Measurements from ENCODE around the gene ABCA2. TPM values are rescaled to one million over a fixed set of nuclear protein-coding genes. Genes with fewer than 3 reads are reported as not detected.
"Not testable (repeated sequence)": the region's sequence is repeated elsewhere in the genome, so short reads cannot be mapped to it uniquely, and the experiment has no call there.

ABCA2 gene
- total RNA-seq, 1 donor from 2014 or later, result 15.7 TPM

- peak; percentile 40 for DNase-seq (ENCODE audit: low read depth, low spot score)
Observed at GRCh38 chr9:137046088-137046787, 18.2 kb upstream of the ABCA2 start, which contains the start of gene NPDC1. Gene NPDC1, minus strand, starts transcription at chr9:137046177. Its CDS starts 188 bp downstream, at chr9:137045989.

- DNase-seq (ENCODE audit: low read depth, low spot score), result no peak
Observed at GRCh38 chr9:137045294-137046087, 17.5 kb upstream of the ABCA2 start.

DNA sequence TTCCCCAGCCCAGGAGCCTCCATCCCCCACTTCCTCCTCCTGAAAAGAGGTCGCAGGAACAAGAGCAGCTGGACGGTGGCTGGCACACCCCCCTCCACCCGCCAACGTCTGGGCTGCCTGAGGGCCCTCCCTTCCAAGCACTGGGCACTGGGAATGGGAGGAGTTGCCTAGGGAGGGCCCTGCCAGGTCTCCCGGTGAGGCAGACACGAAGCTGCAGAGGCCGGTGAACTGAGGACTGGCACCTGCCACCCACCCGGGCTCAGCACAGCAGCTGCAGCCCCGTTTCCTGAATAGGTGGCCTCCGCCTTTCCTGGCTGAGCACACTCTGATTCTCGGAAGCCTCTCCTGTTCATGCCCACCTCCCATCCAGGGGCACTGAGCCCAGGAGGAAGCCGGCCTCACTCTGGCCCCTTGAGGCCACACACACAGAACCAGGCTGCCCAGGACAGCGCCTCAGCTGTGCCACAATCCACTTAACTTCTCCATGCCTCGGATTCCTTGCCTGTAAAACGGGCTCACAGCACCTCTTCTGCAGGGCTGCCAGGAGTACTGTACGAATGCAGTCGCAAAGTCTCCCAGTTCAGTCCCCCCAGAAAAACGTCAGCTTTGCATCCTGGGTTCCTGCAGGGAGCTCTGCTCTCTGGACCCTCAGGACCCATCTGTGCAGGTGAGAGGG lies 16.6 kb upstream of the ABCA2 start:
- no peak for DNase-seq (ENCODE audit: low read depth, low spot score)

DNA sequence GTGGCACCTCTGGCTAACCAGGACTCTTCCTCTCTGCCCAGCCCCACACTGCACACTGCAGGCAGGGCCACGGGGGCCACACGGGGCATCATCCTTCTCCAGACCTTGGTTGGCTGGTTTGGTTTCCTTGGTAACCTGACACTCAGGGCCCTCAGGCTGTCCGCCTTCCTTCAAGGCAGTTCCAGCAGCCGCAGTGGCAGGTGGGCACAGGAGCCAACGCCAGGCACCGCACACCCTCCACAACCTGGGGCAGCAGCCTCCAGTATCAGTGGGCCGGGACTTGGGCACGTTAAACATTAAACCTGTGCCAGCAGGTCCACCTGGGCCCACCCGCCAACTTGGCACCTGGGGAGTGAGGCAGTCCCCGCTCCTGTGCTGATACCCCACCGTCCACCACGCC lies 16.0 kb upstream of the ABCA2 start:
- DNase-seq (ENCODE audit: low read depth, low spot score), result no peak

DNA sequence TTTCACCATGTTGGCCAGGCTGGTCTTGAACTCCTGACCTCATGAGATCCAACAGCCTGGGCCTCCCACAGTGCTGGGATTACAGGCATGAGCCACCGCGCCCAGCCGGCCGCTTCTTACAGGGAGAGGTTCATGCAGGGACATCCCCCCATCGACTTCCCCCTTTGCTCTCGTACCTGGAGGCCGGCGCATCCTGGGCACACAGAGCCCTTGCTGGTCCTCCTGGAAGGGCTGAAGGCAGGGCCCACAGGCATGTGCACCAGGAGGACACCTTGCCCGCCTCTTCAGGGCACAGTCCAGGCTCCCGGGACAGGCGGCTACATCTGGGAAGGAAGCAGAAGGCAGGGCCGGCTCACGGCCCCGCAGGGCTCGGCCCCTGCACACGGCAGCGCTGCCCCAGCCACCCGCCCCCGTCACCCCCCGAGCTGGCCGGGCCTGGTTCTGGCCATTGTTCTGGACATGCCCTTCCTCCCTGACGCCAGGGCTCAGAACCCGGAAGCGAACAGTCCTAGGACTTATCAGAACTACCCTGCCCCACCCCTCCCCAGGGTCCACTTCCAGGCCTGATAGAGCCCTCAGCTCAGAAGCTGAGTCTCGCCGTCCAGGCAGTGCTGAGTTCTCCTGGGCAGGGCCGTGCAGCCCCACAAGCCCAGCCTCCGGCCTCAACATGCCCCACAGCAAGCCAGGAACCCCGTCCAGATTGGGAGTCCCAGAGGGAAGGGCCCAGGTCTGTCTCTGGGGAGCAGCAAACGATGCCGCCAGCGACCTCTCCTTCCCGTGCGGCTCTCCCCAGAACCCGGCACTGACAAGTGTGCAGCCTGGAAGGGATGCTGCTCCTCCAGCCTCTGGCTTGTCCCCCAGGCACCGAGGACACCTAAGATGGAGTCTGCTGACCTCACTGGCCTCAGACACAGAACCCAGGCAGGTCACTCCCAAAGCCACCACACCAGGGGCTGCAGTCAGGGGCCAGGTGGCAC lies 15.0 kb upstream of the ABCA2 start:
- DNase-seq (ENCODE audit: low read depth, low spot score), result no peak

DNA sequence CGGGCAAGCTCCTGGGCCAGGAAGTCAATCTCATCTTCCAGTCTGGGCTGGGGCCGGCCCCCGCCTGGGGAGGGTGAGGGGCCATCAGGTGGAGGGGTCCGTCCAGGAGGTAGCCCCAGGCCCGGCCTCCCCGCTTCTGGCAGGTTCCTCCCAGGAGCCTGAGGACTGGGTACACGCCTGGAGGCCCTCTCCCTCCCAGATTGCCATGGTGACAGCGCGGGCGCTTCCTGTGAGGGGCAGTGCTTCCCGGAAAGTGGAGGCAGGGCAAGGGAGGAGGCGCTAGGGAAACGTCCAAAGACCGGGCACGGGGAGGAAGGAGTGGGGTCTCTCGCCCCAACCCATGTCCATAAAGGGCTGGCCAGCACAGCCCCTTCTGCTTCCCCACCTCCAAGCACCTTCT lies 13.1 kb upstream of the ABCA2 start:
- no peak for DNase-seq (ENCODE audit: low read depth, low spot score)

DNA sequence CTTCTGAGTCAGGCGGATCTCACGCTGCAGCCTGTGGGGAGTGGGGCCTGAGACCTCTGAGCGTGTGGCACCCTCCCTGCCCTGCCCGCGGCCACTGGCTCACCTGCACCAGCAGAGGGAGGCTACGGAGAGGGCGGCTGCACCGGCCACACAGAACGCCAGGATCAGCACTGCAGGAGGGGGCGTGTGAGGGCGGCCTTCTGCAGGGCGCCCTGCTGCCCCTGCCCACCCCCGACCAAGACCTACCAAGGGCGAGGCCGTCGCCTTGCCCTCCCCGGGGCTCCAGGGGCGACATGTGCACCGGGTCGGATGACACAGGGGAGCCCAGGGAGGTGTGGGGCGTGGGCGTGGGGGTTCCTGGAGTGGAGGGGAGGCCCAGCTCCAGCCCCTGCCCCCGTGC lies 12.5 kb upstream of the ABCA2 start:
- DNase-seq (ENCODE audit: low read depth, low spot score), result no peak

DNA sequence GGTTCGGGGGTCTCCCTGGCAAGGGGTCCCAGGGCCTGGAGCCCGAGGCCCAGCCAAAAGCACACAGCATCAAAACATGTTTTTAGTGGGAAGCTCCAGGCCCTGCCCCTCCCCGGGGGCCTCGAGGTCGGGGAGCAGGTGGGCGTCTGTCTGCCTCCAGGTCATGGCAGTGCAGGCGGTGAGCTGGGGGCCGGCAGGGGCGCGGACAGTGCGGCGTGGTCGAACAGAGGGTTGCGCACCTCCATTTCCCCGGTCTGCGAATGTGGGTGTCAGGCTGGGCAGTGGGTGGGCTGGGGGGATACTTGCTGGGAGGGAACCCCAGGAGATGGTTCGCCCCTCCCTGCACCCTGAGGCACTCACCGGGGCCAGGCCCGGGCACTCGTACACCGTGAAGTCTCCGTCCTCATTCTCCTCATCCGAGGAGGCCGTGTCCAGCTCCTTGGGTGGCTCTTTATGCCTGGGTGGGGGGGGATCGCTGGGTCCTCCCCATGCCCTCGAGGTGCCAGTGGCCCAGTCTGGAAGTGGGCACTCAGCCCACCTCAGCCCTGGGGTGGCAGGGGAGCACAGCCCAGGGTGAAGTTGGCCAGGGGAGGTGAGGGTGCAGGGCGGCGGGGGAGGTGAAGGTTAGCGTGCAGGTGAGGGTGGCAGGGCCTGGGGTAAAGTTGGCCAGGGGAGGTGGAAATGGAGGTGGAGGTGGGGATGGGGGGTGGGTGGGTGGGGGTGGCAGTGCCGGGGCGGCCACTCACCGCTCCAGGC lies 11.8 kb upstream of the ABCA2 start:
- no peak for DNase-seq (ENCODE audit: low read depth, low spot score)

- no peak for DNase-seq (ENCODE audit: low read depth, low spot score)
Observed at GRCh38 chr9:137038916-137039315, 10.9 kb upstream of the ABCA2 start.

- no peak for DNase-seq (ENCODE audit: low read depth, low spot score)
Observed at GRCh38 chr9:137037483-137037882, 9.4 kb upstream of the ABCA2 start.

GRCh38 chr9:137037035-137037434 lies 9.0 kb upstream of the ABCA2 start:
- DNase-seq (ENCODE audit: low read depth, low spot score), result no peak

GRCh38 chr9:137035937-137036336 lies 7.9 kb upstream of the ABCA2 start:
- DNase-seq (ENCODE audit: low read depth, low spot score), result no peak

GRCh38 chr9:137035507-137035834 lies 7.4 kb upstream of the ABCA2 start:
- no peak for DNase-seq (ENCODE audit: low read depth, low spot score)

GRCh38 chr9:137034709-137035506 lies 6.9 kb upstream of the ABCA2 start:
- peak; percentile 50 for DNase-seq (ENCODE audit: low read depth, low spot score)

DNA sequence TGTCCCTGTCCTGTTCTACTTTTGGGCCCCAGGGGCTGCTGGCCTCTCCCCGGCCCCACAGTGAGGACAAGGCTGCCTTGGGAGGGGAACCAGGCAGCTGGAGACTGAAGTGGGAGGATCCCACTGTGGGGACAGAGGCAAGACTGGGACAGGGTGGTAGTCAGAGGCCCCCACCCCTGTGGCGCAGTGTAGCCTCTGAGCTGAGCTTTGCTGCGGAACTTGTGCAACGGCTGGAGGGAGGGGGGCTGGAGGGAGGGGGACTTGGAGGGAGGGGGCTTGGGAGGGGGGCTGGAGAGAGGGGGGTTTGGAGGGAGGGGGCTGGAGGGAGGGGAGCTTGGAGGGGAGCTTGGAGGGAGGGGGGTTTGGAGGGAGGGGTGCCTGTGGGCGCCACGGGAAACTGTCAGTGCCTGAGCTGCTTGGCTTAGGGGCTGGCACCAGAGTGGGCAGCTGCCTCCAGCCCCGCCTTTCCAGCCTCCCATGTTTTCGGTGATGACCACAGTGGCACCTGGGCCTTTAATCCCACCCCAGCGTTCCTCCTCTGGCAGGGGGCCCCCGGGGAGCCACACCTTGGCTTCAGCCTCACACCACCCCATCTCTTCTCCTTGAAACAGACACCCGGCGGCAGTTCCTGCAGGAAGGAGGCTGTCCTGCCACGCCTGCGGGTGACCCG lies 6.1 kb upstream of the ABCA2 start:
- DNase-seq (ENCODE audit: low read depth, low spot score), result no peak

DNA sequence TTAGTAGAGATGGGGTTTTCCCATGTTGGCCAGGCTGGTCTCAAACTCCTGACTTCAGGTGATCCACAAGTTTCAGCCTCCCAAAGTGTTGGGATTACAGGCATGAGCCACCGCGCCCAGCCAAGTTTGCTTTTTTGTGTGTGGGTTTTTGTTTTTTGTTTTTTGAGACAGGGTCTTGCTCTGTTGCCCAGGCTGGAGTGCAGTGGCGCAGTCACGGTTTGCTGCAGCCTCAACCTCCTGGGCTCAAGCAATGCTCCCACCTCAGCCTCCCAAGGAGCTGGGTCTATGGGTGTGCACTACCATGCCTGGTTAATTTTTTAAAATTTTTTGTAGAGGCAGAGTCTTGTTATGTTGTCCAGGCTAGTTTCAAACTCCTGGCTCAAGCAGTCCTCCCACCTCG lies 5.4 kb upstream of the ABCA2 start:
- not testable (repeated sequence) for DNase-seq (ENCODE audit: low read depth, low spot score)

DNA sequence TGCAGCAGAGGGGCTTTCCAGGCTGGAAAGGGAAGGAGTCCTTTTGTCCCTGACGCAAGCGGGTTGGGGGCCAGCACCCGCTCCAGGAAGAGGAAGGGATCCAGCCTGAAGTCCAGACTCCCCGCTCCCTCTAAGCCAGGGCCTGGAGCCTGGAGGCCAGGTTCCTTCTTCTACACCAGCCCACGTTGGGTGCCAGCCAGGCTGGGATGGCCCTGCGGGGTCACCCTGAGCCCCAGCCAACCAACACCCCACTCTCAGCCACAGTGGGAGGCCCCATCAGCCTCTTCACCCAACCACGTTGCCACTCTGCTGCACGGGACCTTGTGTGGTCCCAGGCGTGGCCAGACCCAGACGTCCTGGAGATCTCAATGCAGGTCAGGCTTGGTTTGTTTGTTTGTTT lies 4.8 kb upstream of the ABCA2 start:
- DNase-seq (ENCODE audit: low read depth, low spot score), result no peak

DNA sequence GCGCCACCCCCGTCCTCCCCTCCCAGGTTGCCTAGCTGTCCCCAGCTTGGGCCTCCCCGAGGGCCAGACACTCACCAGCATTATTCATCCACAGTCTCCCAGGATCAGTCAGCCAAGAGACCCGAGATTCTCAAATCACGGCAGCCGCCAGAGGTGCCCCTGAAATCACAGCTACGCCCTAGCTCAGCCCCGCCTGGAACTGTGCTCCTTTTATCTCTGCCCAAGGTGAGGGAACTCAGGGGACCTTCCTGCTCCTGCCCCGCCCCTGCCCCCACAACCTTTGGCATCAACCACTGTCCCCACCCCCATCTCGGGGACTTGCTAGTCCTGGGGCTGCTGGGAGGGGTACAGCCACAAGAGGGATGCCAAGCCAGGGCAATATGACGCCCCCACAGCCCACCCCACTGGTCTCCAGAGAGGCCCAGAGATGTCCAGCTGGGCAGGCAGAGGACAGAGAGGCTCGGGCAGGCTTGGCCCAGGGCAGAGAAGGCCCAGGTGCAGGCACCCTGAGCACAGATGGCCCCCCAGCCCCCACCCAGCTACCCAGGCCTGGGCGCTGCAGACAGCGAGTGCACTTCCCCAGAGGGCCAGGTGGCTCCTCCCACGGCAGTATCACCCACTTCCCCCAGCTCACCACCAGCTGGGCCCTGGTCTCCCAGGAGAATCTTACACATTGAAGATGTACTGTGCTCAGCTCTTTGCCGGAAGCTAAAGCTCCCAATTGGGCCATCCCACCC lies 4.0 kb upstream of the ABCA2 start, which contains the start of gene FUT7:
Gene FUT7 (minus strand): TSS at position 185 of the 737 bp plus-strand sequence. CDS start 97 bp downstream, at position 88.
- DNase-seq (ENCODE audit: low read depth, low spot score), result no peak
